Measurements from ENCODE around the gene SHROOM2. TPM values are rescaled to one million over a fixed set of nuclear protein-coding genes. Genes with fewer than 3 reads are reported as not detected.

SHROOM2 gene
- total and polyA plus RNA-seq, 2 donors (not counting 1 experiment from before 2014, with no cell fraction given), result under 0.01 to 6.3 TPM

DNA sequence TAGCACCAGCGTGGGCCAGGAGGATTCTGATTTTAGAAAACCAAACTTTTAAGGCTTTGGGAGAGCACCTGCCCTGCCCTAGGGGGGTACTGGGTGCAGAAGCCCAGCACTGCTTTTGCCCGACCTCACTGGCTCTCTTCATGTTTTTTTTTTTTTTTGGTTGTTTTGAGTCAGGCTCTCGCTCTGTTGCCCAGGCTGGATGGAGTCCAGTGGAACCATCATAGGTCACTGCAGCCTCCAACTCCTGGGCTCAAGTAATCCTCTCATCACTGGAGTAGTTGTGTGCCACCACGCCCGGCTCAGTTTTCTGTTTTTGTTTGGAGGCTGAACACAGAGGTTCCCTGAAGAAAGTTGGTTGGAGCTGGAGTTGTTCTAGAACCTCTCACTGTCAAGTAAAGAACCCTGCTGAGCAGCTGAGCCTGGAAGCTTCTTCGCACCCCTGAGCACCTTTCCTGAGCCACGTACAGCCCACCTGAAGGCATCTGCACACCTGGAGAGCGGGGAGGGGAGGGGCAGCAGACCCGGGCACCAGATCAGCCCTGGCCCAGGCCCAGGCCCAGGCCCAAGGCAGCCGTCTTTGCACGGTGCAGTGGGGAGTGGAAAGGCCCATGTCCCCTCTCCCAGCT lies 49.5 kb downstream of the SHROOM2 start:
- Histone ChIP-seq H4K20me1 (ENCODE audit: control insufficient read depth, extremely low read depth, insufficient read depth, low read length) (no peaks in the 10 kb centered on the region), H3K4me2 (ENCODE audit: extremely low read depth, insufficient read depth, low read length) (no peak overlapping the region), H3K4me1 (ENCODE audit: control insufficient read depth, extremely low read depth, insufficient read depth, low read length) (no peaks in the 10 kb centered on the region), H3K4me3 (replicated peaks in 1 of 4; ENCODE audit: control extremely low read depth in 1 of 4, insufficient read depth in 1 of 4, low read depth in 3 of 4, low read length in 4 of 4) (no peak overlapping the region), H3K27me3 (ENCODE audit: control insufficient read depth, insufficient read depth, low read length) (no peaks in the 10 kb centered on the region), H3K79me2 (ENCODE audit: control insufficient read depth, insufficient read depth, low read length) (no peaks in the 10 kb centered on the region), H3K9me3 (ENCODE audit: control insufficient read depth, insufficient read depth, low read depth, low read length) (no peaks in the 10 kb centered on the region), H3K9ac (ENCODE audit: insufficient read depth, low read length) (no peak overlapping the region), H3K27ac (ENCODE audit: insufficient read depth, low read length) (no peak overlapping the region), H3K36me3 (ENCODE audit: control insufficient read depth, insufficient read depth, low read length) (no peaks in the 10 kb centered on the region), H2AFZ (ENCODE audit: low read length) (no peak overlapping the region)
- no peak for TF ChIP-seq EZH2 (IDR thresholded peaks at IDR 0.05; ENCODE audit: low read length, missing control alignments)
- TF ChIP-seq, protein P1, sequence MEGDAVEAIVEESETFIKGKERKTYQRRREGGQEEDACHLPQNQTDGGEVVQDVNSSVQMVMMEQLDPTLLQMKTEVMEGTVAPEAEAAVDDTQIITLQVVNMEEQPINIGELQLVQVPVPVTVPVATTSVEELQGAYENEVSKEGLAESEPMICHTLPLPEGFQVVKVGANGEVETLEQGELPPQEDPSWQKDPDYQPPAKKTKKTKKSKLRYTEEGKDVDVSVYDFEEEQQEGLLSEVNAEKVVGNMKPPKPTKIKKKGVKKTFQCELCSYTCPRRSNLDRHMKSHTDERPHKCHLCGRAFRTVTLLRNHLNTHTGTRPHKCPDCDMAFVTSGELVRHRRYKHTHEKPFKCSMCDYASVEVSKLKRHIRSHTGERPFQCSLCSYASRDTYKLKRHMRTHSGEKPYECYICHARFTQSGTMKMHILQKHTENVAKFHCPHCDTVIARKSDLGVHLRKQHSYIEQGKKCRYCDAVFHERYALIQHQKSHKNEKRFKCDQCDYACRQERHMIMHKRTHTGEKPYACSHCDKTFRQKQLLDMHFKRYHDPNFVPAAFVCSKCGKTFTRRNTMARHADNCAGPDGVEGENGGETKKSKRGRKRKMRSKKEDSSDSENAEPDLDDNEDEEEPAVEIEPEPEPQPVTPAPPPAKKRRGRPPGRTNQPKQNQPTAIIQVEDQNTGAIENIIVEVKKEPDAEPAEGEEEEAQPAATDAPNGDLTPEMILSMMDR (conservative IDR thresholded peaks at IDR 0.05 in 1 of 2, IDR thresholded peaks at IDR 0.05 in 1 of 2; ENCODE audit: low read depth in 1 of 2, low read length in 2 of 2), result no peak
- DNase-seq (ENCODE audit: low read depth in 2 of 2), result peak in 1 of 2 donors; percentile 16

DNA sequence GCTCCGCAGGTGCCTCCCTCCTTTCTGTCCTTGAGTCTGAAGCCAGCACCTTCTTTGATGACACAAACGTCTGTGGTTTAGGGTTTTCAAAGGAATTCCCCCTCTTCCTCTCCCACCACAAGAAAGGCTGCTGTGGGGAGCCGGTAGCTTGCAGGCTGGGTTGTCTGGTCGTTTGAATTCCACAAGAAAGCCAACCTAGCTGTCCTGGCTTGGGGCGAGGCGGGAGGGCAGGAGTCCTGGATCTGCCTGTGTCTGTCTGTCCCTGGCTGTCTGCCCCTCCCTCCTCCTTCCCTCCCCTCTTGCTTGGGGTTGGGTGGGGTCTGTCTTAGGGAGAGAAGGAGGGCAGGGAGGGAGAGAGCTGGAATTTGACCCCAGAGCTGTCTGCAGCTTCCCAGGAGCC lies 56.3 kb downstream of the SHROOM2 start:
- H2AFZ ChIP-seq (ENCODE audit: low read length), result no peak overlapping the region
- no peaks in the 10 kb centered on the region for H3K9me3 ChIP-seq (ENCODE audit: control insufficient read depth, insufficient read depth, low read depth, low read length)
- H3K4me1 ChIP-seq (ENCODE audit: control insufficient read depth, extremely low read depth, insufficient read depth, low read length), result no peaks in the 10 kb centered on the region
- no peaks in the 10 kb centered on the region for H4K20me1 ChIP-seq (ENCODE audit: control insufficient read depth, extremely low read depth, insufficient read depth, low read length)
- DNase-seq (ENCODE audit: low read depth in 2 of 2), result no peak
- no peak overlapping the region for H3K27ac ChIP-seq (ENCODE audit: insufficient read depth, low read length)
- no peaks in the 10 kb centered on the region for H3K79me2 ChIP-seq (ENCODE audit: control insufficient read depth, insufficient read depth, low read length)
- no peak overlapping the region for H3K4me3 ChIP-seq (replicated peaks in 1 of 4; ENCODE audit: control extremely low read depth in 1 of 4, insufficient read depth in 1 of 4, low read depth in 3 of 4, low read length in 4 of 4)
- H3K4me2 ChIP-seq (ENCODE audit: extremely low read depth, insufficient read depth, low read length), result no peak overlapping the region
- H3K36me3 ChIP-seq (ENCODE audit: control insufficient read depth, insufficient read depth, low read length), result no peaks in the 10 kb centered on the region
- H3K27me3 ChIP-seq (ENCODE audit: control insufficient read depth, insufficient read depth, low read length), result no peaks in the 10 kb centered on the region
- TF ChIP-seq, protein P1 (conservative IDR thresholded peaks at IDR 0.05 in 1 of 2, IDR thresholded peaks at IDR 0.05 in 1 of 2; ENCODE audit: low read depth in 1 of 2, low read length in 2 of 2), result no peak
- no peak for TF ChIP-seq EZH2 (IDR thresholded peaks at IDR 0.05; ENCODE audit: low read length, missing control alignments)
- H3K9ac ChIP-seq (ENCODE audit: insufficient read depth, low read length), result no peak overlapping the region

DNA sequence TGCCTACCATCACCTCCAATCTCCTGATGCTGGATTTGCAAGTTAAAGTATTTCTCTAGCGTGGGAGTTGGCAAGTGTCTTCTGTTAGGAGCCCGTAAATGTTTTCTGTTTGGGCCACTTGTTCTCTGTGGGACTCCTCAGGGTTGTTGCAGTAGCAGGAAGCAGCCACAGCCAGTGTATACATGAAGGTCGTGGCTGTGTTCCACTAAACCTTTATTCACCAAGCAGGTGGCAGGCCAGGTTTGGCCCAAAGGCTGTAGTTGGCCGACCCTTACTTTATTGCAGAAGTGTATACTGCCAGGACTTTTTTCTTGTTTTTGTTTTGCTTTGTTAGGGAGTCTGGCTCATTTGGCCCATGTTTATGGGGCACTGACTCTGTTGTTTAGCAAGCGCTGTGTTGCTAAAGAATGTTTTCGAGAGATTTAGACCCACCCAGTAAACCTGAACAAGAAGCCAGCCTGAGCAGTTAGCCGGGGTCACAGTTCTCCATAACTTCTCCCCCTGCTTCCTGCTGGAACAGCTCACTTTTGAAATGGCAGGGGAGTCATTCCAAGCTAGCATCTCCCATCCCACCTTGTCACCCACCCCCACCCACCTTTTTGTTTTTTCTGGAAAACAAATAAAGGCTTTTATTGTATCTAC lies 58.8 kb downstream of the SHROOM2 start:
- no peak overlapping the region for H3K4me2 ChIP-seq (ENCODE audit: extremely low read depth, insufficient read depth, low read length)
- H3K36me3 ChIP-seq (ENCODE audit: control insufficient read depth, insufficient read depth, low read length), result no peaks in the 10 kb centered on the region
- no peak overlapping the region for H3K4me3 ChIP-seq (replicated peaks in 1 of 4; ENCODE audit: control extremely low read depth in 1 of 4, insufficient read depth in 1 of 4, low read depth in 3 of 4, low read length in 4 of 4)
- H2AFZ ChIP-seq (ENCODE audit: low read length), result no peak overlapping the region
- no peaks in the 10 kb centered on the region for H3K79me2 ChIP-seq (ENCODE audit: control insufficient read depth, insufficient read depth, low read length)
- H3K4me1 ChIP-seq (ENCODE audit: control insufficient read depth, extremely low read depth, insufficient read depth, low read length), result no peaks in the 10 kb centered on the region
- no peak overlapping the region for H3K27ac ChIP-seq (ENCODE audit: insufficient read depth, low read length)
- TF ChIP-seq, protein P1 (conservative IDR thresholded peaks at IDR 0.05 in 1 of 2, IDR thresholded peaks at IDR 0.05 in 1 of 2; ENCODE audit: low read depth in 1 of 2, low read length in 2 of 2), result no peak
- TF ChIP-seq EZH2 (IDR thresholded peaks at IDR 0.05; ENCODE audit: low read length, missing control alignments), result no peak
- H4K20me1 ChIP-seq (ENCODE audit: control insufficient read depth, extremely low read depth, insufficient read depth, low read length), result no peaks in the 10 kb centered on the region
- H3K27me3 ChIP-seq (ENCODE audit: control insufficient read depth, insufficient read depth, low read length), result no peaks in the 10 kb centered on the region
- no peaks in the 10 kb centered on the region for H3K9me3 ChIP-seq (ENCODE audit: control insufficient read depth, insufficient read depth, low read depth, low read length)
- DNase-seq (ENCODE audit: low read depth in 2 of 2), result no peak
- no peak overlapping the region for H3K9ac ChIP-seq (ENCODE audit: insufficient read depth, low read length)
